GM21381 (cell line): ENCODE data around the gene PPP1R13L.
"Not testable (repeated sequence)": the region's sequence is repeated elsewhere in the genome, so short reads cannot be mapped to it uniquely, and the experiment has no call there.

Experiments
- ATAC-seq: cut with Tn5 transposase; IDR thresholded peaks from one replicate; pipeline ENCODE4 v1.9.1; 2021; ENCODE audit warnings: mild to moderate bottlenecking, moderate library complexity; ENCODE audit not compliant: unreplicated experiment

PPP1R13L gene

DNA sequence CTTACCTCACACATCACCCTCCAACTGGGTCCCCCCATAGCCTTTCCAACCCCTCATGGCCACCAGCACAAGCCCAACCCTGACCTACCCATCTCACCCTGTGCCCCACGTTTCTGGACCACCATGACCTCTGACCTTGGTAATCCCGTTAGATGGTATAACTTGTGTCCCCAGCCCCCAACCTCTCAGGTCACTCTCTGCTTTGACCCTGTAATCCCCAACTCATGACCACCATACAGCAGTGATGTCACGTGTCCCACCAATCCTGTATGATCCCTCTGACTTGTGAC lies 55.8 kb downstream of the PPP1R13L start:
- ATAC-seq, result no peak

DNA sequence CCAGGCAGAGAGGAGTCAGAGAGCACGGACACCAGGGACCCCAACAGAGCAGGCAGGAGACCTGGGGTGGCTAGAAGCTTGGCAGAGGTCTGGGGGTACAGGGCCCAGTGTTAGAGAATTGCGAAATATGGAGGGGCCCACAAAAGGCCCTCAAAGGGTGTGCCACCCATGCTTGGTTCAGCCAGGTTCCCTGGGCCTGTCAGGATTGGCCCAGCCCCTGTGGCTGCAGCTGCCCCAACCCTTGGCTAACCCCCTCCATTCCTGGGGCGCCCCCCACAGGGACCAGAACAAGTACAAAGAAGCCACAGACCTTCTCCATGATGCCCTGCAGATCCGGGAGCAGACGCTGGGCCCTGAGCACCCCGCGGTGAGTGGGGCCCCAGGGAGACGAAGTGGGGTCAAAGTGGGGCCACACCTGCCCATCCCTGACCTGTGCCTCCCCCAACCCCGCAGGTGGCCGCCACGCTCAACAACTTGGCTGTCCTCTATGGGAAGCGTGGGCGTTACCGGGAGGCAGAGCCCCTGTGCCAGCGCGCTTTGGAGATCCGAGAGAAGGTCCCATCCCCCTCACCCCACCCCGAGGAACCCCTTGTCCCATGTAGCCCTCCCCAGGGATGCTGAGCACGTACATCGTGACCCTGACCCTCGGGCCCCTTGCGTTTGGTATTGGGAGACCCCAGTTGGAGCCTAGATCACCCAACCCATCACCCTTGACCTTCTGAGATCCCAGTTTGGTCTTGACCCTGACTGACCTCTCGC lies 56.3 kb downstream of the PPP1R13L start:
- no peak for ATAC-seq

DNA sequence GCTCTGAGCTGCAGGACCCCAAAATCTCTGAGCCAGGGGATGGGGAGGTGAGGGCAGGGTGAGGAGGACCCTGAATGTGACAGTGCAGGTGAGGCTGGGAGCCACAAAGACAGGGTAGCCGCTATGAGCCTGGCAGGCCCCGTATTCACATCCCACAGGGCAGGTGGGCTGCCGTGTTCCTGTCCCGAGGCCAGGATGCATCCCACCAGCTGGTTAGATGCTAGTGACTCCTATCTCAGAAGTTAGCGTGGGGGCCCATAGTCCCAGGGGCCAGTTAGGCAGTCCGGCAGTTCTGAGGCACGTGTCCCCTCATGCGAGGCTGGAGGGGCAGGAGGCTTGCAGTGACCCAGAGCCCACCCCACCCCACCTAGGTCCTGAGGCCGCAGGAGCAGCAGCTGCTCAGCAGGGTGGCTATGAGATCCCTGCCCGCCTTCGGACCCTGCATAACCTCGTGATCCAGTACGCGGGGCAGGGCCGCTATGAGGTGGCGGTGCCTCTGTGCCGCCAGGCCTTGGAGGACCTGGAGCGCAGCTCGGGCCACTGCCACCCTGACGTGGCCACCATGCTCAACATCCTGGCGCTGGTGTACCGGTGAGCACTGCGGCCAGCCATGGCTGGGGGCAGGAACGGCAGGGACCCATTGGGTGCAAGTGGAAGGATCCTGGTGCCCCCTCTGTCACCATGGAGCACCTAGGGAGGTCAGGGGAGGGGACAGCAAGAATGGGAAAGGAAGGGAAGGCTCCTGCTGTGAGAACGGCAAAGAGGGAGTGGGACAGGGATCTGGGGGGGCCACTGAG lies 57.1 kb downstream of the PPP1R13L start:
- no peak for ATAC-seq

DNA sequence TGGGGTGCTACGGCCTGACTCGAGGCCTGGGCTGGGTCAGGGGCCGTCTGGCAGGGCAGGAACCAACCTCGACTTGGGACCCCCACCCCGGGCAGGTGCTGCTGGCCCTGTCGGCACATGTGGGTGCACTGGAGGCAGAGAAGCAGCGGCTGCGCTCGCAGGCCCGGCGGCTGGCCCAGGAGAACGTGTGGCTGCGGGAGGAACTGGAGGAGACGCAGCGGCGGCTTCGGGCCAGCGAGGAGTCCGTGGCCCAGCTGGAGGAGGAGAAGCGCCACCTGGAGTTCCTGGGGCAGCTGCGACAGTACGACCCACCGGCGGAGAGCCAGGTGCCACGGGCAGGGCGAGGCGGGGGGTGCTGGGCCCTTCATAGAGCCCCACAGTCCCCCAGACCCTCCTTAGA lies 58.4 kb downstream of the PPP1R13L start:
- no peak for ATAC-seq

DNA sequence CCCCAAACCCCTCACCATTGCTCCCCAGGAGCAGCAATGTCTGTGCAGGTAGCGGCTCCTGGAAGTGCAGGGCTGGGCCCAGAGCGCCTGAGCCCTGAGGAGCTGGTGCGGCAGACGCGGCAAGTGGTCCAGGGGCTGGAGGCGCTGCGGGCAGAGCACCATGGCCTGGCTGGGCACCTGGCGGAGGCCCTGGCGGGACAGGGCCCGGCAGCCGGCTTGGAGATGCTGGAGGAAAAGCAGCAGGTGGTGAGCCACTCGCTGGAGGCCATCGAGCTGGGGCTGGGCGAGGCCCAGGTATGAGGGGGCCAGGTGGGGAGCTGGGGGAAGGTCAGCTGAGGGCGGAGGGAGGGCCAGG lies 59.4 kb downstream of the PPP1R13L start:
- no peak for ATAC-seq

DNA sequence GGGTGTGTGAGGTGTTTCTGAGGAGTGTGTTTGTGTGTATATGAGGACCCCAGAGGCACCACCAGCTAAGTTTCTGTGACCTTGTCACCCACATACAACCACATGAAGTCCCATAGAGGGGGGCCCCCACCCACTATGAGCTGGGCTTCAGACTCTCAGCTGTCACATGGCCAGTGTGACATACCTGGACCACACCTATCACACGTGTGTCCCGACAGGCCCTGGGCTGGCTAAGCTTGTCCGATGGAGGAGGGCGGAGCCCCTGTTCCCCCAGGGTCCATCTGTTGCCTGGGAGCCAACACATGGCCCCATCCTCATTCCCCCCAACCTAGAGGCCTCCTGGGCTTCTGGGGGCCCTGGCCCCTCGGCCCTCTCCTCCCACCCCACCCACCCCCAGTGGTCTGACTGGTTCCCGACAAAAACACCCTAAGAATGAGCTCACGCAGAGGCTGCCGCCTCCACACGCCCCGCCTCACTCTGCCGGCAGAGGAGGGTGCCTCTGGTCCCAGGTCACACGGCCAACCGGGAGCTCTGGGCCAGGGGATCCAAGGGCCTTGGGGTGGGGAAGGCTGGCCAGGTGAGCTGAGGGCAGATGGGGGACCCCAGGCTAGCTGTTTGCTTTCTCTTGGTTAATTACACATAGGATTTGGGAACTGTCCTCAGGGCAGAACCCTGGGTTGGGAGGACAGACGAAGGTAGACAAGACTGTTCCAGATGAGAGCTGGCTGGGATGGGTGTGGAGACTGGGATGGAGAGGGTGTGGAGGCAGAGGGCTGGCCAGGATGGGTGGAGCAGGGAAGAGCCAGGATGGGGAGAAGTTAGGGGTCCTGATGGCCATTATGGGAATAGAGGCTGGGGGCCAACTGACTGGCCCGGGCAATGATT lies 60.0 kb downstream of the PPP1R13L start:
- ATAC-seq, result no peak

DNA sequence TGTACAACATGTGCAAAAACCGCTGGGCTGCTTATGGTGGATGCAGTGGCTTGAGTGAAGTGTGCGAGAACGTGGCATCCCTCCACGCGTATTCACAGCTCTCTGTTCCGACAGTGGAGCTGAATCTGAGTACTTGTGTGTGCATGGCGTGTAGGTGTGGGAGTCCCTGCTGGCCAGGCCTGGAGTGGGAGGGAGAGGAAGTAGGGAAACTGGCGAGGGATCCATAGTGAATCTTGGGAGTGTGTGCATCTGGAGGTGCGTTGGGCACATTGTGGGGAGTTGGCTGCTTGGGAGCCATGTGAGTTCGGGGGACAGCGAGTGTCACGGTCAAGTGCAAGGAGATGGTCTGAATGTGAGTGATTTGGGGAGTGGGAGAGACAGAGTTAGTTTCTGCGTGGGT lies 62.0 kb downstream of the PPP1R13L start:
- ATAC-seq, result no peak

DNA sequence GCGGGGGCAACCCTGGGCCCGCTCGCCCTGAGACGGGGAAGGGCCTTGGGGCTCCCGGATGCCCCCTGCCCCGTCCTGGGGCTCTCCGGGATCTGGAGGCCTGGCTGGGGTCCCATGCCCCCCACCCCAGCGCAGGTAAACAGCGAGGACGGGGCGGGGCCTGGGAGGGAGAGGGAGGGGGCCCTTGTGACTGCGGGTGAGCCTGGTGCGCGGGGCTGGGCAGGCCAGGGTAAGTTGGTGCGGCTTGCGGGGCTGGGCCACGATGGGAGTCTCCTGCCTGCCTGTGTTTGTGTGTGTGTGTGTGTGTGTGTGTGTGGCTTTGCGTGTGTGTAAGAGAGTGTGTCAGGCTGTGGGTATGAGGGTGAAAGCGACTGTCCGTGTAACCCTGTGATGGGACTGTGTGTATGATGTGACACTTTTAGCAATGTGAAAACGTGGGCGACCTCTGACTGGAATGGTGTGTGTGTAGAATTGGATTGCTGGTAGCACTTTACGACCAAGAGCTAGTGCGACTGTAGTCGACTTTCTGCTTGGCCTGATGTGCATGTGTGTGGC lies 63.9 kb downstream of the PPP1R13L start:
- ATAC-seq, result no peak

DNA sequence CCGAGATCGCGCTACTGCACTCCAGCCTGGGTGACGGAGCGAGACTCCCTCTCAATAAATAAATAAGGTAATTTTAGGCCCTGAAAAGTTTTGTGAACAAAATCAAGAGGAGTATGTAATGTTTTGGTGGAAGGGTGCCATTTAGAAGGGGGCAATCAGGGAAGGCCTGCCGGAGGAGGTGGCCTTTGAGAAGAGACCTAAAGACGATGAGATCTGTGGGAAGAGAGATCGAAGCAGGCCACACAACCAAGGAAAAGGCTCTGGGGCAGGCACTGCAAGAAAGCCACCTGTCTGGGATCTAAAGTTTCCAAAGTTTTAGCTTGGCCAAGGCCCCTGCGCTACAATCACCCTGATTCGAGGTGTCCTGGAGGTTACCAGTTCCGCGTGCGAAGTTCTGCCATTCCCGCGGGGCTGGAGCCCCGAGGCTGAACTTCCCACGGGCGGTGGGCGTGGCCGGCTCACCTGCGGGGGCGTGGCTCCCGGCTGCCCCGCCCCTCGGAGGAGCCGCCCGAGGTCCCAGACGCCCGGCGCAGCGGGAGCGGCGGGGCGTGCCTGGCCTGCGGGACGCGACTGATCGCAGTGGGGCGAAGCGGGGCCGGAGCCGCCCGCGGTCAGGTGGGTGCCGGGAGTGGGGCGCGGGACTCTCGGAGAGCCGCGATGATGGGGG lies 64.5 kb downstream of the PPP1R13L start, which contains the start of gene KLC3:
KLC3 (plus strand) TSS at position 519 of the 667 bp plus-strand sequence. CDS start 4,792 bp downstream, outside the sequence.
- ATAC-seq, result no peak

DNA sequence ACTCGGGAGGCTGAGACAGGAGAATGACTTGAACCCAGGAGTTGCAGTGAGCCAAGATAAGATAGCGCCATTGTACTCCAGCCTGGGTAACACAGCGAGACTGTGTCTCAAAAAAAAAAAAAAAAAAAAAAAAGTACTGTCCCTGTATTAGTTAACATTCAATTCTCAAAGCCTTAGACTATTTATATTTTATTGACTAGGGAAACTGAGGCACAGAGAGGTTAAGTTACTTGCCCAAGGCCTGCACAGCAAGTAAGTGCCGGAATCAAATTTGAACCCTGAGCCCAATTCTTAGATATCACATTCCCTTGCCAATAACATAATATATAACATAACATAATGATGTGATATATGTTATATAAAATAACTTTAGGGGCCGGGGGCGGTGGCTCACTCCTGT lies 65.2 kb downstream of the PPP1R13L start:
- ATAC-seq, result no peak

DNA sequence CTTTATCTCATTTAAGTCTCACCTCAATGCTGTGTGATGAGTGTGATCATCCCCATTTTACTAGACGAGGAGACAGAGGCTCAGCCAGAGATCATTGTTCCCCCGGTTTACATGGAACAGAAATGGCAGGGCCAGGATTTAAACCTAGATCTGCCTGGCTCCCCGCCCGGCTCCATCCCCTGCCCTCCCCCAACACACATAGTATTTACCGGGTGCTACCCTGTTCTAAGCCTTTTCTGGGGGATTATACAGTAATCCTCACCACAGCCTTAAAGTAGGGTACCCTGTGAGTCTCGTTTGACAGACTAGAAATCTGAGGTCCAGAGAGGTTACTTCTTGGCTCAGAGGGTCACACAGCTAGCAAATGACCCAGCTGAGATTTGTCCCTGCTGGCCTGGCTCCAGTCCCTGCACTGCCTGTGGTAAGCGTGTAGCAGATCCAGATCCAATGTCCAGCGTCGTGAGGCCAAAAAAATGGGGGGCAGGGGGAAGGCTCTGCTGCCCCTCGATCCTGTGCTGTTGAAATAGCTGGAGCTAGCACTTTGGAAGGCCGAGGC lies 68.1 kb downstream of the PPP1R13L start:
- no peak for ATAC-seq

DNA sequence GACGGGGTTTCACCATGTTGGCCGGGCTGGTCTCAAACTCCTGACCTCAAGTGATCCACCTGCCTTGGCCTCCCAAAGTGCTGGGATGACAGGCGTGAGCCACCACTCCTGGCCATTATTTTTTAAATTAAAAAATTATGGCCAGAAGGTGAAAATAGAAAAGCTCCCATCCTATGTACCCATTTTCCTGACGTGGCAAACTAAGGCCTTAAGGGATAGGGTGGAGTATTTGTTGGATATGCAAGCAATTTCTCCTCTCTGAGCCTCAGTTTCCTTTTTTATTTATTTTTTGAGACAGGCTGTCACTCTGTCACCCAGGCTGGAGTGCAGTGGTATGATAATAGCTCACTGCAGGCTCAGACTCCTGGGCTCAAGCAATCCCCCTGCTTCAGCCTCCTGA lies 70.0 kb downstream of the PPP1R13L start:
- not testable (repeated sequence) for ATAC-seq

DNA sequence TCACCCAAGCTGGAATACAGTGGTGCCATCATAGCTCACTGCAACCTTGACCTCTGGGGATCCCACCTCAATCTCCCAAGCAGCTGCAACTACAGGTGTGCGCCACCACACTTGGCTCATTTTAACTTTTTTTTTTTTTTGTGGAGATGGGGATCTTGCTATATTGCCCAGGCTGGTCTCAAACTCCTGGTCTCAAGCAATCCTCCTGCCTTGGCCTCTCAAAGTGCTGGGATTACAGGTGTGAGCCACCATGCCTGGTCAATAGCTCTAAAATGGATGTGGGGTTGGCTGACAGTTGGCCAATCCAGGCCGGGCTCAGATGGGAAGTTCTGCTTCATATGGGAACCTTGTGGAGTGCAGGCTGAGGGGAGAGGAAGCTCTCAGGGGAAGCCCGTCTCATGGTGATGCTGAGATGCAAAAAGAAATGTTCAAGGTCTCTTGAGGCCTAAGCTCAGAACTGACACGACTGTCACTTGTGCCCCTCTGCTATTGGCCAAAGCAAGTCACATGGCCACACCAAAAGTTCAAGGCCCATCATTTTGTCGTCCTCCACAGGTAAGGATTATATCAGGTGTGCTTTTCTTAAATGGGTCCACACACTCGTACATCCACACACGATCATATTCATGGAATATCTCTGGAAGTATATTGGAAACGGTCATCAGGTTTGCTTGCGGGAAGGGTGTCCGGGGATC lies 71.1 kb downstream of the PPP1R13L start:
- ATAC-seq, result no peak

DNA sequence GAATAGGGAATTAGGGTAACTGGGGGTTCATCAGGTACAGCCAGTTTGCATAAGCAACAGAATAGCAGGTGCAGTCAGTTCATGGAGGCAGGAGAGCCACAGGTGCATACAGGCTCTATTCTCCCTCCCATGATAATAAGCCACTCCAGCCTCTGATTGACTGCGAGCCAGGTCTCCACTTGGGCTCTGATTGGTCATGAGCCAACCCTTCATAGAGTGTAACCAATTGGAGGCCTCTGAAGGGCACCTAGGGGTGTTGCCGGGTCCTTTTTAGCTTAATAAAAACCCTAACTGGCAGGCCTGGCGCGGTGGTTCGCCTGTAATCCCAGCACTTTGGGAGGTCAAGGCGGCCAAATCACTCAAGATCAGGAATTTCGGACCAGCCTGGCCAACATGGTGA lies 73.5 kb downstream of the PPP1R13L start:
- ATAC-seq, result no peak
